Mesenchymal stem cell (in vitro differentiated cells and primary cell): ENCODE data around the gene SNU13.
"Not testable (repeated sequence)": the region's sequence is repeated elsewhere in the genome, so short reads cannot be mapped to it uniquely, and the experiment has no call there.

Experiments
- DNase-seq: peaks from one replicate; pipeline ENCODE4 v3.0.0-alpha.2; 2013
- H2AFZ ChIP-seq: one replicate; pipeline ENCODE4 v1.6.1; 2013; ENCODE audit warnings: low read depth, mild to moderate bottlenecking, control low read depth, inconsistent platforms, low read length, moderate library complexity
- H2AK5ac ChIP-seq: 2 replicates; pipeline ENCODE4 v1.6.1; 2013; ENCODE audit warnings: low read length, moderate library complexity, mild to moderate bottlenecking, inconsistent platforms; ENCODE audit not compliant: severe bottlenecking
- H2BK120ac ChIP-seq: one replicate; pipeline ENCODE4 v1.6.1; 2013; ENCODE audit warnings: low read depth, mild to moderate bottlenecking, inconsistent platforms, low read length, moderate library complexity
- H2BK12ac ChIP-seq, 2 experiments: one replicate each; pipeline ENCODE4 v1.6.1; 2013; ENCODE audit warnings: inconsistent platforms in 2 of 2, low read length in 2 of 2, mild to moderate bottlenecking in 2 of 2, moderate library complexity in 2 of 2, control low read depth in 1 of 2
- H2BK15ac ChIP-seq: one replicate; pipeline ENCODE4 v1.6.1; 2013; ENCODE audit warnings: mild to moderate bottlenecking, low read depth, inconsistent platforms; ENCODE audit not compliant: poor library complexity, severe bottlenecking
- H2BK5ac ChIP-seq: 2 replicates; pipeline ENCODE4 v1.6.1; 2013; ENCODE audit warnings: low read depth, mild to moderate bottlenecking, low read length, control low read depth, inconsistent platforms; ENCODE audit not compliant: poor library complexity, severe bottlenecking
- H3K14ac ChIP-seq, 2 experiments: one replicate each; pipeline ENCODE4 v1.6.1; 2013; ENCODE audit warnings: inconsistent platforms in 2 of 2, low read length in 2 of 2, control low read depth in 1 of 2, mild to moderate bottlenecking in 1 of 2, moderate library complexity in 1 of 2
- H3K18ac ChIP-seq, 2 experiments: one replicate each; pipeline ENCODE4 v1.6.1; 2013; ENCODE audit warnings: inconsistent platforms in 2 of 2, low read length in 2 of 2, control low read depth in 1 of 2, low read depth in 1 of 2, mild to moderate bottlenecking in 1 of 2
- H3K23ac ChIP-seq, 2 experiments: one replicate each; pipeline ENCODE4 v1.6.1; 2013; ENCODE audit warnings: inconsistent platforms in 2 of 2, low read length in 2 of 2, mild to moderate bottlenecking in 2 of 2, moderate library complexity in 2 of 2, control low read depth in 1 of 2
- H3K27ac ChIP-seq: 2 replicates; pipeline ENCODE4 v1.5.1; 2013; ENCODE audit warnings: mild to moderate bottlenecking, moderate library complexity, low read length, control low read depth, inconsistent platforms; ENCODE audit not compliant: poor library complexity, severe bottlenecking
- H3K27me3 ChIP-seq, 2 experiments: 2 replicates each; pipeline versions ENCODE4 v1.6.1 to v1.7.0; 2013; ENCODE audit warnings: low read length in 2 of 2, mild to moderate bottlenecking in 2 of 2, moderate library complexity in 2 of 2, control low read depth in 1 of 2, inconsistent platforms in 1 of 2; ENCODE audit not compliant: control insufficient read depth in 1 of 2, insufficient read depth in 1 of 2
- H3K36me3 ChIP-seq, 2 experiments: 2 replicates each; pipeline versions ENCODE4 v1.6.1 to v1.7.0; 2013; ENCODE audit warnings: low read length in 2 of 2, control low read depth in 1 of 2, inconsistent platforms in 1 of 2, low read depth in 1 of 2, mild to moderate bottlenecking in 1 of 2; ENCODE audit not compliant: insufficient read depth in 2 of 2, control insufficient read depth in 1 of 2
- H3K4ac ChIP-seq, 2 experiments: one replicate each; pipeline ENCODE4 v1.6.1; 2013; ENCODE audit warnings: inconsistent platforms in 2 of 2, low read length in 2 of 2, mild to moderate bottlenecking in 2 of 2, moderate library complexity in 2 of 2, control low read depth in 1 of 2, low read depth in 1 of 2
- H3K4me1 ChIP-seq: 2 replicates; pipeline ENCODE4 v1.6.1; 2013; ENCODE audit warnings: low read depth, low read length, control low read depth; ENCODE audit not compliant: control insufficient read depth, insufficient read depth
- H3K4me2 ChIP-seq: 2 replicates; pipeline ENCODE4 v1.6.1; 2013; ENCODE audit warnings: low read length, mild to moderate bottlenecking, inconsistent platforms; ENCODE audit not compliant: poor library complexity, severe bottlenecking
- H3K4me3 ChIP-seq, 2 experiments: 2 replicates each; pipeline versions ENCODE4 v1.5.1 to v1.7.0; 2013; ENCODE audit warnings: low read length in 2 of 2, mild to moderate bottlenecking in 2 of 2, control low read depth in 1 of 2, low read depth in 1 of 2; ENCODE audit not compliant: insufficient read depth in 1 of 2
- H3K79me1 ChIP-seq: replicated peaks from 2 replicates; pipeline ENCODE4 v1.6.1; 2013; ENCODE audit warnings: mild to moderate bottlenecking, control low read depth, low read length, inconsistent platforms; ENCODE audit not compliant: poor library complexity, severe bottlenecking
- H3K9ac ChIP-seq: 2 replicates; pipeline ENCODE4 v1.7.0; 2013; ENCODE audit warnings: mild to moderate bottlenecking, low read length, moderate library complexity
- H3K9me3 ChIP-seq: 2 replicates; pipeline ENCODE4 v1.7.0; 2013; ENCODE audit warnings: mild to moderate bottlenecking, low read length; ENCODE audit not compliant: control insufficient read depth
- H4K8ac ChIP-seq: one replicate; pipeline ENCODE4 v1.6.1; 2013; ENCODE audit warnings: inconsistent platforms, mild to moderate bottlenecking, low read length, moderate library complexity
- H4K91ac ChIP-seq: one replicate; pipeline ENCODE4 v1.6.1; 2013; ENCODE audit warnings: mild to moderate bottlenecking, low read length, inconsistent platforms
- WGBS: methylation state at CpG from one replicate; pipeline ENCODE4 v1.1.7; 2013; ENCODE audit warnings: mixed read lengths; 5-methylcytosine and 5-hydroxymethylcytosine counted together

SNU13 gene

DNA sequence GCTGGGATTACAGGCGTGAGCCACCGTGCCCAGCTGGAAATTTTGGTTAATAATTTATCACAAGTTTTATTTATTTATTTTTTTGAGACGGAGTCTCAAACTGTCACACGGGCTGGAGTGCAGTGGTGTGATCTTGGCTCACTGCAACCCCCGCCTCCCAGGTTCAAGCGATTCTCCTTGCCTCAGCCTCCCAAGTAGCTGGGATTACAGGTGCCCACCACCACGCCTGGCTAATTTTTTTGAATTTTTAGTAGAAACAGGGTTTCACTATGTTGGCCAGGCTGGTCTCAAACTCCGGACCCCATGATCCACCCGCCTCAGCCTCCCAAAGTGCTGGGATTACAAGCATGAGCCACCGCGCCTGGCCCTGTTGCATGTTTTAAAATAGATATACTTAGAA lies 1.8 kb downstream of the SNU13 start:
- Histone ChIP-seq H3K9ac (peak overlapping the region; percentile 97), H3K4me3 (peak overlapping the region in 1 of 2 experiments; percentile 82), H3K4me1 (peaks cover 13% of the 10 kb centered on the region)
- not testable (repeated sequence) for H2AFZ ChIP-seq, H3K14ac ChIP-seq, H2BK12ac ChIP-seq, H3K23ac ChIP-seq, H2BK120ac ChIP-seq, H3K79me1 ChIP-seq, H3K4me2 ChIP-seq, H3K27me3 ChIP-seq, H3K9me3 ChIP-seq, H2AK5ac ChIP-seq, H3K18ac ChIP-seq, H3K27ac ChIP-seq, H2BK15ac ChIP-seq, H2BK5ac ChIP-seq, DNase-seq, H4K91ac ChIP-seq, H3K4ac ChIP-seq, H3K36me3 ChIP-seq, H4K8ac ChIP-seq
- WGBS = 98% methylated on average over 5 of the region's 11 CpGs

DNA sequence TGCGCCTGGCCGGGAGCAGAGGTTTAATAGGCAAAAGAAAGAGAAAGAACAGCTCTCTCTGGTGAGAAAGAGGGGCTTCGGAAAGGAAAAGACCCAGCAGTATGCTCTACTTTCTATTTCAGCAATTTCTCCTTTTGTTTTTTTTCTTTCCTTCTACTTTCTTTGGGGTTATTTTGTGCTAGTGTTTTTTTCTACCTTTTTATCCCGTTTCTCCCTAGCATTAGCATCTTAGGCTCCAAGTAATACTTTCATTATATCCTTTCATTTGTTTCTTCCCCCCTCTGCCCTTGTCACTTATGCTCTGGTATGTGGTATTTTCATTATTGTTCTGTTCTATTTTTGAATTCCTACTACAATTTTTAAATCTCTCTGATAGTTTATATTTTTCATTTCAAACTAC lies 4.5 kb downstream of the SNU13 start:
- no peak overlapping the region for H4K91ac ChIP-seq
- H2BK15ac ChIP-seq = no peak overlapping the region
- no peak overlapping the region for H2AFZ ChIP-seq
- H3K27ac ChIP-seq = no peak overlapping the region
- no peak overlapping the region for H3K4ac ChIP-seq
- no peak overlapping the region for H3K4me3 ChIP-seq
- peaks cover 4 to 14% of the 10 kb centered on the region in 2 experiments for H3K36me3 ChIP-seq
- WGBS = no CpG with 5 or more reads among the region's 4 CpGs
- no peak overlapping the region for H2BK5ac ChIP-seq
- H3K14ac ChIP-seq = no peak overlapping the region
- H2AK5ac ChIP-seq = no peak overlapping the region
- H3K18ac ChIP-seq = no peak overlapping the region
- H3K27me3 ChIP-seq = no peaks in the 10 kb centered on the region
- H3K4me2 ChIP-seq = no peak overlapping the region
- H3K9me3 ChIP-seq = no peaks in the 10 kb centered on the region
- no peak overlapping the region for H3K23ac ChIP-seq
- H3K9ac ChIP-seq = peak overlapping the region; percentile 6
- H3K4me1 ChIP-seq = peaks cover 11% of the 10 kb centered on the region
- DNase-seq = no peak
- no peak overlapping the region for H2BK12ac ChIP-seq
- H4K8ac ChIP-seq = no peak overlapping the region
- peaks cover 4% of the 10 kb centered on the region for H3K79me1 ChIP-seq
- no peak overlapping the region for H2BK120ac ChIP-seq

DNA sequence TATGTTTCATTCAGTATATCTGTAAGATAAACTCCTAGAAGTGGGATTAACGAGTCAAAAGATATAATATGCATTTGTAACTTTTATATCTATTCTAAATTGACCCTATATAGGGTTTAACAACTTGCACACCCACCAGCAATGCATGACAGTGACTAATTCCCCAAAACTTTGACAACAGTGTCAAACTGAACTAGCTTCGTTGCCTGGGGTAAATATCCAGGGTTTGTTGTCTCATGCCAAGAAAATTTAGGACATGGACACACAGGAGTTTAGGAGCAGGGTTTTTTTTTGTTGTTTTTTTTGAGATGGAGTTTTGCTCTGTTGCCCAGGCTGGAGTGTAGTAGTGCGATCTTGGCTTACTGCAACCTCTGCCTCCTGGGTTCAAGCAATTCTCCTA lies 5.1 kb downstream of the SNU13 start:
- H2BK5ac ChIP-seq = no peak overlapping the region
- no peaks in the 10 kb centered on the region for H3K9me3 ChIP-seq
- no peak overlapping the region for H3K23ac ChIP-seq
- no peak overlapping the region for H3K27ac ChIP-seq
- H4K91ac ChIP-seq = no peak overlapping the region
- no peak overlapping the region for H2BK15ac ChIP-seq
- H3K27me3 ChIP-seq = no peaks in the 10 kb centered on the region
- H2BK12ac ChIP-seq = no peak overlapping the region
- H3K36me3 ChIP-seq = peaks cover 9 to 17% of the 10 kb centered on the region in 2 experiments
- peaks cover 11% of the 10 kb centered on the region for H3K4me1 ChIP-seq
- no peak overlapping the region for H3K14ac ChIP-seq
- no peak for DNase-seq
- no peak overlapping the region for H3K4me3 ChIP-seq
- no peak overlapping the region for H2AK5ac ChIP-seq
- peaks cover 6% of the 10 kb centered on the region for H3K79me1 ChIP-seq
- no peak overlapping the region for H3K18ac ChIP-seq
- H3K4ac ChIP-seq = no peak overlapping the region
- WGBS = 53% methylated on average over 2 of the region's 3 CpGs
- H3K9ac ChIP-seq = no peak overlapping the region
- H3K4me2 ChIP-seq = no peak overlapping the region
- H2AFZ ChIP-seq = no peak overlapping the region
- no peak overlapping the region for H2BK120ac ChIP-seq
- H4K8ac ChIP-seq = no peak overlapping the region

DNA sequence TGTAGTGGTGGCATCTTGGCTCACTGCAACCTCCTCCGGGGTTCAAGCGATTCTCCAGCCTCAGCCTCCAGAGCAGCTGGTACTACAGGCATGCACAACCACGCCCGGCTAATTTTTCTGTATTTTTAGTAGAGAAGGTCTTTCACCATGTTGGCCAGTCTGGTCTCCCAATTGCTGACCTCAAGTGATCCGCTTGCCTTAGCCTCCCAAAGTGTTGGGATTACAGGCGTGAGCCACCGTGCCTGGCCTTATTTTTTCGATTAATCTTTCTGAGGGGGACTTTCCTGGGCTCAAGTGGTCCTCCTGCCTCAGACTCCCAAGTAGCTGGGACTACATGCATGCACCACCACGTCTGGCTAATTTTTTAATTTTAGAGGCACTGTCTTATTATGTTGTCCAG lies 5.6 kb downstream of the SNU13 start:
- Histone ChIP-seq H3K23ac (no peak overlapping the region), H2BK15ac (no peak overlapping the region), H2BK12ac (no peak overlapping the region), H3K4me3 (peak overlapping the region in 1 of 2 experiments; percentile 93), H3K27ac (no peak overlapping the region), H3K4ac (no peak overlapping the region), H2AK5ac (no peak overlapping the region), H3K14ac (no peak overlapping the region), H3K9me3 (no peaks in the 10 kb centered on the region), H3K18ac (no peak overlapping the region), H2BK120ac (no peak overlapping the region), H3K4me2 (no peak overlapping the region), H3K9ac (peak overlapping the region; percentile 99), H3K27me3 (no peaks in the 10 kb centered on the region), H4K8ac (no peak overlapping the region), H3K79me1 (peaks cover 10% of the 10 kb centered on the region), H2AFZ (no peak overlapping the region), H3K4me1 (peaks cover 10% of the 10 kb centered on the region), H4K91ac (no peak overlapping the region), H2BK5ac (no peak overlapping the region), H3K36me3 (peaks cover 14 to 23% of the 10 kb centered on the region in 2 experiments)
- no peak for DNase-seq
- WGBS = 92% methylated on average over 9 of the region's 9 CpGs
